Breast epithelium (tissue), 3 donors: ENCODE results near the gene ATF1.

Experiments
- POLR2A ChIP-seq: fragments of 450-650 bp; IDR thresholded peaks from one replicate; pipeline ENCODE4 v1.6.1; 2016; ENCODE audit warnings: antibody characterized with exemption, mild to moderate bottlenecking, moderate library complexity
- POLR2AphosphoS5 ChIP-seq, 3 donors: sonication (generic); formaldehyde crosslinking; IDR thresholded peaks; one replicate each; pipeline ENCODE4 v1.6.1; 2017; ENCODE audit warnings: antibody characterized with exemption in 3 of 3
- TF ChIP-seq, protein P1 (sequence below), 3 donors: fragments of 450-650 bp; IDR thresholded peaks; one replicate each; pipeline ENCODE4 v1.5.1; 2016 to 2017; ENCODE audit warnings: antibody characterized with exemption in 3 of 3, mild to moderate bottlenecking in 3 of 3, moderate library complexity in 3 of 3

DNA sequence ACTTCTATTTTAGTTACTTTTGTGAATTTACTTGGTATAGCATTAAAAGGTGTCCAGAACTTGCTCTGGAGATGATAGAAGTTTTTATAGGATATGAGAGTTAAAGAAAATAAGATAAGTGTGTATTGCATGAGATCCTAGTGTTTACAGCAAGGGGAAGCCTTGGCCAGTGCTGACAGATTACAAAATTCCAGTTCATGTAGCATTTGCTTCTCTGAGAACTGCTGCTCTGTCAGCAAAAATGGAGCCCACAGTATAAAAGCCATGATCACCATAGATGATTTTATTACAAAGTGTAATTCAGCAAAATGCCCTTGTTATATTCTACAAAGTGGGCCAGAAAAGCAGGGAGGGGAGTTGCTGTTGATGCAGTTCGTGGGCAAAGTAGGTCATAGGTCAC, 40.0 kb upstream of the ATF1 start:
- TF ChIP-seq, protein P1, sequence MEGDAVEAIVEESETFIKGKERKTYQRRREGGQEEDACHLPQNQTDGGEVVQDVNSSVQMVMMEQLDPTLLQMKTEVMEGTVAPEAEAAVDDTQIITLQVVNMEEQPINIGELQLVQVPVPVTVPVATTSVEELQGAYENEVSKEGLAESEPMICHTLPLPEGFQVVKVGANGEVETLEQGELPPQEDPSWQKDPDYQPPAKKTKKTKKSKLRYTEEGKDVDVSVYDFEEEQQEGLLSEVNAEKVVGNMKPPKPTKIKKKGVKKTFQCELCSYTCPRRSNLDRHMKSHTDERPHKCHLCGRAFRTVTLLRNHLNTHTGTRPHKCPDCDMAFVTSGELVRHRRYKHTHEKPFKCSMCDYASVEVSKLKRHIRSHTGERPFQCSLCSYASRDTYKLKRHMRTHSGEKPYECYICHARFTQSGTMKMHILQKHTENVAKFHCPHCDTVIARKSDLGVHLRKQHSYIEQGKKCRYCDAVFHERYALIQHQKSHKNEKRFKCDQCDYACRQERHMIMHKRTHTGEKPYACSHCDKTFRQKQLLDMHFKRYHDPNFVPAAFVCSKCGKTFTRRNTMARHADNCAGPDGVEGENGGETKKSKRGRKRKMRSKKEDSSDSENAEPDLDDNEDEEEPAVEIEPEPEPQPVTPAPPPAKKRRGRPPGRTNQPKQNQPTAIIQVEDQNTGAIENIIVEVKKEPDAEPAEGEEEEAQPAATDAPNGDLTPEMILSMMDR (IDR thresholded peaks at IDR 0.05) = no peak
- TF ChIP-seq POLR2AphosphoS5 (IDR thresholded peaks at IDR 0.05) (no peak), POLR2A (no peak)
